Kidney epithelial cell (primary cell): ENCODE results near the gene PRLH. TPM values are rescaled to one million over a fixed set of nuclear protein-coding genes. Genes with fewer than 3 reads are reported as not detected.

Source experiments
- DNase-seq: peaks from one replicate; pipeline ENCODE4 v3.0.0-alpha.2; 2010; ENCODE audit warnings: low read depth
- H3K27me3 ChIP-seq: 2 replicates; pipeline ENCODE4 v1.6.0; 2011; ENCODE audit warnings: low read length; ENCODE audit not compliant: control insufficient read depth, insufficient read depth
- H3K36me3 ChIP-seq: 2 replicates; pipeline ENCODE4 v1.5.1; 2011; ENCODE audit warnings: low read length; ENCODE audit not compliant: control insufficient read depth, insufficient read depth
- H3K4me3 ChIP-seq: 2 replicates; pipeline ENCODE4 v1.5.1; 2011; ENCODE audit warnings: low read depth, mild to moderate bottlenecking, control low read depth, low read length
- total RNA-seq: library from RNA; depleted of rRNA; stranded (reverse); fragments of >200 nt; gene quantifications from 2 replicates; pipeline ENCODE4 v1.2.3, GENCODE V29; 2015
- TF ChIP-seq, protein P1 (sequence below): IDR thresholded peaks from 2 replicates; pipeline ENCODE4 v1.5.1; 2011; ENCODE audit warnings: mild to moderate bottlenecking, moderate library complexity, low read length, control low read depth, inconsistent platforms; ENCODE audit not compliant: insufficient read depth, poor library complexity, severe bottlenecking

Gene PRLH
- total RNA-seq, 1 donor from 2014 or later = not detected

DNA sequence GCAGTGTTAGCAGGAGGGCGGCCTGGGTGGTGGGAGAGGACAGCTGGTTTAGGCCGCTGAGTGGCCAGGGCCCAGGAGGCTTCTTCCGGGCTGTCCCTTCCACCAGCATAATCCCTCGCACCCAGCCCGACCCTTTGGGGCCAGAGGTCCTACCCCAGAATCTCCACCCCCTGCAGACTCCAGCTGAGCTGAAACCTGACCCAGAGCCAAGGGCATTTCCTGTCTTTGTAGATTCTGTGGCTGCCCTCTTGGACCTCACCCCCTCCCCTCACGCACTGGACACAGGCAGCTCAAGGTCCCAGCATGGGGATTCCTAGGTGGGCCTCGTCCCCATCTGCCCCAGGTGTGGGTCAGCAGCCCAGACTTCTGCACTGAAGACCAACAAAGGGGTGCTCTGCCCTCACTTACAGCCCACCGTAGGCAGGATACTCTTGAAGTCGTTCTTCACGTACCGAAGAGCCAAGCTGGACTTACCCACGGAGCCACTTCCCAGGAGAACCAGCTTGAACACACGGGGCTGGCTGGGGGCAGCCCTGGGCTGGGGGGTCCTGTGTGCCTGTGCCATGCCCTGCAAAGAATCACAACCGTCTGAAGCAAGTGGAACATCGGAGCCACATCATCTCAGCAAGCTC is 19.3 kb downstream of the PRLH start:
- no peak overlapping the region for H3K4me3 ChIP-seq
- TF ChIP-seq, protein P1, sequence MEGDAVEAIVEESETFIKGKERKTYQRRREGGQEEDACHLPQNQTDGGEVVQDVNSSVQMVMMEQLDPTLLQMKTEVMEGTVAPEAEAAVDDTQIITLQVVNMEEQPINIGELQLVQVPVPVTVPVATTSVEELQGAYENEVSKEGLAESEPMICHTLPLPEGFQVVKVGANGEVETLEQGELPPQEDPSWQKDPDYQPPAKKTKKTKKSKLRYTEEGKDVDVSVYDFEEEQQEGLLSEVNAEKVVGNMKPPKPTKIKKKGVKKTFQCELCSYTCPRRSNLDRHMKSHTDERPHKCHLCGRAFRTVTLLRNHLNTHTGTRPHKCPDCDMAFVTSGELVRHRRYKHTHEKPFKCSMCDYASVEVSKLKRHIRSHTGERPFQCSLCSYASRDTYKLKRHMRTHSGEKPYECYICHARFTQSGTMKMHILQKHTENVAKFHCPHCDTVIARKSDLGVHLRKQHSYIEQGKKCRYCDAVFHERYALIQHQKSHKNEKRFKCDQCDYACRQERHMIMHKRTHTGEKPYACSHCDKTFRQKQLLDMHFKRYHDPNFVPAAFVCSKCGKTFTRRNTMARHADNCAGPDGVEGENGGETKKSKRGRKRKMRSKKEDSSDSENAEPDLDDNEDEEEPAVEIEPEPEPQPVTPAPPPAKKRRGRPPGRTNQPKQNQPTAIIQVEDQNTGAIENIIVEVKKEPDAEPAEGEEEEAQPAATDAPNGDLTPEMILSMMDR = no peak
- no peaks in the 10 kb centered on the region for H3K27me3 ChIP-seq
- no peak for DNase-seq
- no peaks in the 10 kb centered on the region for H3K36me3 ChIP-seq

DNA sequence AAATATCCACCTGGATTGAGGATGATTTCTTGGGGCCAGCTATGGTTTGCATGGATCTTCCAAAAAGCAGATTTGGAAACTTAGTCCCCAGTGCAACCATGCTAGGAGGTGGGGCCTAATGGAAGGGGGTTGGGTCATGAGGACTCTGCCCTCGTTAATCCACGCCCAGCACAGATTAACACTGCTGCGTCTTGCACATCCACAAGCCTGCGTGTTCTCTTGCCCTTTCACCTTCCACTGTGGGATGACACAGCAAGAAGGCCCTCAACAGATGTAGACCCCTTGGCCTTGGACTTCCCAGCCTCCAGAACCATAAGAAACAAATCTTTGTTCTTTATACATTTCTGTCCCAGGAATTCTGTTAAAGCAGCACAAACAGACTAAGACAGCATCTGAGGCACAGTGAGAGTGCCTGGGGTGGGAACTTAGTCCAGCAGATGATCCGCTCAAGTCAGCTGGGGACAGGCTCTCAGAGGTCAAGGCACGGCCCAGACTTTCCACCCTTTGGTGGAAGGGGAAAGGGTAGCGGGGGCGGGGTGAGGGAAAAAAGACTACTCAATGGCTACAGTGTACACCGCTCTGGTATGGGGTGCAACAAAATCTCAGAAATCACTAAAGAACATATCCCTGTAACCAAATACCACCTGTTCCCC is 21.8 kb downstream of the PRLH start:
- TF ChIP-seq, protein P1 = no peak
- no peak for DNase-seq

DNA sequence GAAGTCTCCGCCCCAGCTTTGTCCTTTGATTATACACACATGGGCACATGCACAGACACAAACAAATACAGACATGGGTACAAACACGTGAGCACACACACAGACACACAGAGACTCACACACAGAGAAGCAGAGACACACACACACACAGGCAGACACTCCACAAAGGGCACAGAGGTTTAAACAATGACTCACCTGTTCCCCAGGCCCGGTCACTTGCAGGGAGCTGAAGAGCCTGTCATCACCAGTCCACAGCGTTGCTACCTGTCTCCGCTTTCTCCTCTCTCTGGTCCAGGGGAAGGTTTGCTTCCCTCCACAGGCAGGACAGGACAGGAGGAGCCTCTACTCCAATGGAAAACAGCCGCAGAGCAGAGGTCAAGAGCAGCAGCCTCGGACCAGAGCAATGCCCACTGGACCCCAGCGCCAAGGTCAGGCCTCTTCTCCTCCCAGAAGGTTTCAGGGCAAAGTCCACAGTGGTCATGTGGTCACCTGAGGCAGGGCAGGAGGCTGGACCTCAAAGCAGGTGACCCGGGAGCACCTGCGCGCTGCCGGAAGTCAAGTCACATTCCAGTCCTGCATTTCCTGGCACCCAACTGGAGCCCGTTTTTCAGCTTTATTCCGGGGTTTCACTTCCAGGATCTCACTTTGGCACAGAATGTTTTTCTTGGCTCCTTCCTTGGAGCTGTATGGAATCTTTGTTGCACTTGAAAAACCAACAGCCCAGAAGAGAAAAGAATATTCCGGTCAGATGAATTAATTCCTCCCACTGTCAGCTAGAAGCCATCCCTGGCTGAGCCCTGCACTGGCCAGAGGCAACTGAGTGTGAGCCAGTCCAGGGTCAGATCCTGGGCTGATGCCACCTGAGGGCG is 24.1 kb downstream of the PRLH start, which contains the start of gene RAB17:
RAB17 (minus strand) TSS at position 463 of the 869 bp plus-strand sequence. CDS start 4,580 bp downstream, outside the sequence.
- no peak within 1 kb of the TSS for H3K4me3 ChIP-seq
- no peaks in the 10 kb centered on the region for H3K36me3 ChIP-seq
- no peaks in the 10 kb centered on the region for H3K27me3 ChIP-seq
- TF ChIP-seq, protein P1 = no peak
- DNase-seq = no peak

More for the DNA sequence above, 21.8 kb downstream of the PRLH start:
- Histone ChIP-seq H3K4me3 (no peak overlapping the region), H3K36me3 (no peaks in the 10 kb centered on the region), H3K27me3 (no peaks in the 10 kb centered on the region)

DNA sequence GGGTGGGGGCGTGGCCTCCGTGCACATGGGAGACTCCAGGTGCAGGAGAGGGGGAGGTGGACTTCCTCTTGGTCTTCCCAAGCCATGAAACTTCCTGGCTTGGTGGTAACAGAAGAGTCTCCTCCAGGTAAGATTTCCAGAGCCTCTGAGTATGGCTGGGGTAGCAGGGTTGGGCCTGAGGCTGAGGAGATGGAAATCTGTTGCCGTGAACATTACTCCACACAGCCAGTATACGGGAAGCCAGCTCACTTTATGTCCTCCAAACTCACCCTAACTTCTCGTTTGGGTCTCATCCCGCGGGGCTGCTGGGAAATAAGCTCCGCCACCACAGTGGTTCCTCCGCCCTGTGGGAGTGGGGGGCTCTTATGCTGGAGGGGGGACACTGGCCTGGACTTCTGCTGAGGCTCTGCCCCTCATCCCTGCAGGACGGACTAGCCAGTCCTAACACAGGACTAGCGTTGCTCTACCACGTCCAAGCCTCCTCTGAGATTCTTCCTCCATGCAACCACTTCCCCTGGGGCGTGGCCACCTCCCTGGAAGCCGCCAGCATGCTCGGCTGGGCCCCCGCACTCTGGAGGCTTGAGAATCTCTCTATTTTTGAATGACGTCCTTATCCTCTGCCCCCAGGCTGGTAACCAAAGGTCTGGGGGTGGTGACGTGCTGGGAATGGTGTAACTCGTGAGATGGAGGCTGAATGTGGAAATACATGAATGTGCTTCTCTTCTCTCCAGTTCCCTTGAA is 24.9 kb downstream of the PRLH start:
- Histone ChIP-seq H3K27me3 (no peaks in the 10 kb centered on the region), H3K36me3 (no peaks in the 10 kb centered on the region), H3K4me3 (no peak overlapping the region)
- no peak for DNase-seq
- TF ChIP-seq, protein P1 = no peak

DNA sequence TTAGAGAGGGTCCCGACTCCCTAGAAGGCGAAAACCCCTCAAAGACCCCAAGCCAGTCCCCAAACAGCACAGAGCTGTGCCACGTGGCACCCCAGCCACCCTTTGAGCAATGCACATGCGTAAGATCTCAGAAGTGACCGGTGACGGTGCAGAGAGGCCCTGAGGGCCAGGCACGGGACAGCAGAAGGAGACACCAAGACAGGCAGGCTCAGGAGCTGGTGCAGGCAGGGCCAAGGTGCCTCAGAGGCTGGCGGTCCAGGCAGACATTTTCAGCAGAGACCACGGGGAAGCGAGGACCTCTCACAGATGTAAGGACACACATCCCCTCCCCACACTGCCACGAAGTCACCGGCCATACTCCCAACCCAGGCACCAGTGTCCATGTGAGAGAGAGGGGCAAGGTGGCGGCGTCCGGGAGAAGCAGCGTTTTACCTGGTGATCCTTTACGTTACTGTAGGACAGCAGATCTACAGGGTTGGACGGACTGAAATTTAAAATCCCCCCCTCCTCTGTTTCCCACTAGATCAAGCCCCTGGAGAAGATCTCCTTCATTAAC is 26.1 kb downstream of the PRLH start:
- TF ChIP-seq, protein P1 = no peak
- Histone ChIP-seq H3K27me3 (no peaks in the 10 kb centered on the region), H3K36me3 (no peaks in the 10 kb centered on the region), H3K4me3 (no peak overlapping the region)
- DNase-seq = no peak
